T-helper 2 cell (primary cell): ENCODE data around the gene SYT6.

ENCODE experiments used
- DNase-seq, 5 experiments: peaks; one replicate each; pipeline versions ENCODE4 v3.0.0 to v3.0.0-alpha.2; 2012 to 2022

Gene SYT6

GRCh38 chr1:114154146-114154962 is 685 bp upstream of the SYT6 start:
- DNase-seq = no peak

DNA sequence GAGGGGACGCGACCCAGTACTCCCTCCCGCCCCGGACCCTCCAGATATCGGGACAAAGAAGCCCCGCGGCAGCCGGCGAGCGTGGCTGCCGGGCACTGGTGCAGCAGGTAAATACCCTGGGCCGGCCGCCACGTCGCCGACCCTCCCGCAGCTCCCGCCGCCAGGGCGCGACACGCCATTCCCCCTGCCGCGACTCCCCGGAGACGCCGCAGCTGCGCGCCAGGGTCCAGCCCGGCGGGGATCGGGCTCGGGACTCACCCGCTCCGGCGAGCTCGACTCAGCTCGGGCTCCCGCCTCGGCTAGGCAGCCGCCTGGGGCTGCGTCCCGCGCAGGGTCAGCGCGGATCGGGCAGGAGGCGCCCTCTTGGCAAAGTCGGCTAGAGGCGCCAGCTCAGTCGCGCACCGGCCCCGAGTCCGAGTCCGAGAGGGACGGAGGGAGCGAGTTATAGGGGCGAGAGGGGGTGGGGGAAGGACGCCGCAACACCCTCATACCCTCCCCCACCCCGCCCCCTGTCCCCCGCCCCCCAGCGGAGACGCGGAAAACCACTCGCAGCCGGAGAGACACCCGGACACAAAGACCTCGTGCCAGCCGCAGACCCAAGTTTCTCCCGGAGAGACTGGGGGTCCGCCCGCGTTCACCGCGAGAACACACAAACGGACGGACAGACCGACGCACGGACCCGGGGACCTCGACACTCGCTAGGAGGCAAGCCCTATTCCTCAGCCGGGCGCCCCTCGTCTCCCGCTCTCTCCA is 985 bp downstream of the SYT6 start:
- no peak for DNase-seq

DNA sequence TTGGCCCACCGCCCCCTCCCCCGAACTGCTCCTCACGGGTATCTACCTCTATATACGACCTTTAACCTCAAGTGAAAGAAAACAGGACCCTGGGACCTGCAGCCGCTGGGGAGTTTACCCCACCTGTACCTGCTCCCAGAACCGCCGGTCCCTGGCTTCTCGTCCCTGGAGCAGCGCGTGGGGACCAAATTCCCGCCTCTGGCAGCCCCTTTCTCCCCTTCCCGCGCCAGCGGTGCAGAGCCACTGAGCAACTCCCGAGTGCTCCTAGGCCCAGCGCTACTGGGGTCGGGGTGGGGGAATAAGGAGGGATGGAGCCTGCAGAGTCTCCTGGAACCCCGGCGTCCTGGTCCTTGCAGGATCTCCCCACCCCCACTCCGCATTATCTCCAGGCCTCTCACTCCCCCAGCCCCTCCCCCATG is 1.6 kb downstream of the SYT6 start:
- no peak for DNase-seq

DNA sequence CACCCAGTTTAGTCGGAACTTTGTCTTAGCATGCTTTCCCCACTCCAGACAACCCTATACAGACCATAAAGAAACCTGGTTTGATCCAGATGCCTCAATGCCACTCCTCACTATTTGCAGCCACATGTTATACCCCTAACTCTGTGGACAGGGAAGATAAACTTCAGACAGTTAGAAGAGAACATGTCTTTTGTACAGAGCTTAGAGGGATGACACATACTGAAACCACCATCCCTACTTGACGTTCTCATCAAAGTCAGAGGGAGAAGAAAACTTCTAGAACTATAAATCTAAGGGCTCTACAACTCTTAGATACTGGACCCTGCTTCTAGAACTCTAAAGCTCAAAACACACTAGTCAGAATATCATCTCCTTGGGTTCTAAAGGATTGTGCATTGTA is 3.7 kb downstream of the SYT6 start:
- DNase-seq = peak in 1 of 5 experiments; percentile 17

- DNase-seq = no peak
These were observed 4.5 kb downstream of the SYT6 start for GRCh38 chr1:114149211-114149610.

GRCh38 chr1:114145504-114146151 is 8.0 kb downstream of the SYT6 start:
- no peak for DNase-seq

GRCh38 chr1:114144016-114144415 is 9.7 kb downstream of the SYT6 start:
- DNase-seq = no peak

- DNase-seq = no peak
These were observed 14.1 kb downstream of the SYT6 start for GRCh38 chr1:114139540-114139939.

DNA sequence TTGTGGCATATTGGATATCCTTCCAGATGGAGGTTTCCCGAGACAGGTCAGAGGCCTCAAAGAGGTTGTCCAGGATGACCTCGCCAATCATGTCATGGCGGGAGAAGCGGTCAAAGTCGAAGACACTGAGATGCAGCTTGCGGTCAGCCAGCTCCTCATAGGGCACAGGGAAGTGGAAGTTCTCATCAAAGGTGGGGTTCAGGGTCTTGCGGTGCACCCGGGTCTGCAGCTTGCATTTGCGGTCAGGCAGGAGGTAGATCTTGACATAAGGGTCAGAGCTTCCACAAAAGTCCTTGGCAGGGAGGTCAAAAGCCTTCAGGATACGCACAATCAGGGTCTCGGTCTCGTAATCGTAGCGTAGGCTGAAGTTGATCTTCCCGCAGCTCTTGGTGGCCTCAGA is 16.2 kb downstream of the SYT6 start:
- no peak for DNase-seq

DNA sequence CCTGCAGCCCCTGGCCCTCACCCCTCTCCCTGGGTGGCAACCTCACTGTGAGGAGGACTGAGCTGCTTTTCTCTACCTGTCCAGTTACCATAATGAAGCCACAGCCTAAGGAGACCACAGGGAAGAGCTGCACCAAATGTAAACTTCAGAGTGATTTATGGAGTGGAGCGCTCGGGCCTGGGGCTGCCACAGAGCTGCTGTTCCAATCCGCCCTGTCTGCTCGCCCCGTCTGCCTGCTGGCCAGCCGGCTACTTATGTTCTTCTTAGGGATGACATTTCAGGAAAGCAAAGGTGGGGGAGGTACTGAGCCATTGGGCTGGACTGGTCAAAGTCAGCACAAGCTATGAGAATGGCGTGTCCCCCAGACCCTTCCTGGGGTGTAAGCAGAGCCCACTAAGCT is 17.9 kb downstream of the SYT6 start:
- no peak for DNase-seq

DNA sequence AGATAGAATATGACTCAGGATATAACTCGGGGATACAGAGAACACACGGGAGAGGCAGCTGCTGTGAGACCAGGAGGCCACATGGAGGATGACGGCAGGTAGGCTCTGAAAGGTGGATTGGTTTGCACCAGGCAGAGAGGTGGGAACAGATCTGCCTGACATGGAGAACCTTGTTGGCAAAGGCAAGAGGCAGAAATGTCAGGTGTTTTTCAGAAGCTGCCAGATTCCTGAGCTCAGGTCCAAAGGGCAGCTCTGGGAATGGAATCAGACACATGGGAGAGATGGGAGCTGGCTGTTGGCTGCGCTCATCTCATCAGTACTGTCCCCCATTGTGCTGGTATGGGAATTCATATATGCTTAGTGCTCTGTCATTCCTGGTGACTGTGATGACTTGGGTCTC is 19.2 kb downstream of the SYT6 start:
- DNase-seq = no peak

- no peak for DNase-seq
These were observed 20.5 kb downstream of the SYT6 start for GRCh38 chr1:114133129-114133528.

GRCh38 chr1:114131526-114132220 is 22.0 kb downstream of the SYT6 start:
- no peak for DNase-seq

DNA sequence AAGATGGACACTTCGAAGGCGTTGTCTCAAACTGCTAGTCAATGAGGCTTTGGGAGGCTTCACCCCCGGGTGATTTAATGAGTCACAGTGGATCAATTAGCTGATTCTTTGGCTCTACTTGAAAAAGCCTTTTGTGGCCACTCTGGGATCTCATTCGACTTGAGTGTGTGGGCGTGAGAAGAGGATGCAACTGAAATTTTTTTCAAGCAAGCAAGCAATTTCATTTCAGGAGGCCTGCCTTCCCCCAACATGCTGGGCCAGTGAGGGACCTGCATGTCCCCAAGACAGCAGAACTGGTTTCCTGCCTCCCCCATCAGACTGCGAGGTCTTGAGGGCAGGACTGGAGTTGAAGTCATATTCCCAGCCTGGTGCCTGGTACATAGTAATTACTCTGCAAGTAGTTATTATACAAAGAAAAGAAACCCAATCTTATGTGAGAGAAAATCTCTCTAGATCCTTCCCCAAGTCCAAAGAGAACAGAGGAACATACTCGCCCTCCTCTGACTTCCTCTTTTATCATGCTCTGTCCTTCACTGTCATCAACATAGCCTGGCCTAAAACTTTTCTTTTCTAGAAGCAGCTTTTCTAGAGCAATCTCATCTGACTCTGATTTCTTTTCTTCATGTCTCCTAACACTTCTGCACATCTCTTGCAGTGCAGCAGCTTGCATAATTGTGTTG is 22.7 kb downstream of the SYT6 start:
- no peak for DNase-seq

GRCh38 chr1:114130213-114130612 is 23.5 kb downstream of the SYT6 start:
- DNase-seq = no peak

- no peak for DNase-seq
These were observed 25.4 kb downstream of the SYT6 start for GRCh38 chr1:114128293-114128692.

DNA sequence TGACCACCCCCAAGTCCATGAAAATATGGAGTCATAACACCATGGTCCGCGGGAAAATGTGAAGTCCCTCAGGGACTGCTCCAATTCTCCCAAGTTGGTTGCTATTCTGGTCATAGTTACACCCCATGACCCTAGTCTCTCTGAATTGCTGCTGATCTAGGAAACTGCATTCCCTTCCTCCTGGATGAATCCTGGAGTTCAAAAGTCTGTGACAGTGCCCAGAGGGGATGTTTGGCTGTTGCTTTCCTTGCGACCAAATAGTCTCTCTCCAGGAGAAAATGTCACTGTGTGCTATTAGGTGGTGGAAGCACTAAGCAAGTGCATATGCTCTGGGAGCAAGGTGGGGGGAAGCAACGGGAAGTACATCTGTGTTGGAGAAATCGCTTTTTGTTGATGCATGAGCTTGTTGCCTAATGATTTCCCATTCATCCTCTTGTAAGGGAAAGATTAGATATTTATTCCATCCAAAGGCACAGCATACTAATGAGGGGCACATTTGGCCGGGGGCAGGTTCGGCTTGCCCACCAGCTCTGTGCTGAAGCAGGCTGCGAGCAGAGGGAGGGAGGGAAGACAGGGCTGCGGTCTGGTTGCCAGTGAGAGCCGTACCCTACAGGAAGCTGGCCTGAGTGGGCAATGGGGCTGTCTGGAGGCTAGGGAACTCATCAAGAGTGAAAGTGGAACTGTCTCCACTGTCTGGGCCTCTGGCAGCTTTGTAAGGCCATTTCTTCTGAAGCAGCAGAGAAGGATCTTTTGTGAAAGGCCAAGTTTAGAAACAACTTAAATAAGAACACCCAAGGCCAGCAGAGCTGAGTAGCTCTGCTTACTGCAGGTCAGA is 27.2 kb downstream of the SYT6 start:
- DNase-seq = no peak

DNA sequence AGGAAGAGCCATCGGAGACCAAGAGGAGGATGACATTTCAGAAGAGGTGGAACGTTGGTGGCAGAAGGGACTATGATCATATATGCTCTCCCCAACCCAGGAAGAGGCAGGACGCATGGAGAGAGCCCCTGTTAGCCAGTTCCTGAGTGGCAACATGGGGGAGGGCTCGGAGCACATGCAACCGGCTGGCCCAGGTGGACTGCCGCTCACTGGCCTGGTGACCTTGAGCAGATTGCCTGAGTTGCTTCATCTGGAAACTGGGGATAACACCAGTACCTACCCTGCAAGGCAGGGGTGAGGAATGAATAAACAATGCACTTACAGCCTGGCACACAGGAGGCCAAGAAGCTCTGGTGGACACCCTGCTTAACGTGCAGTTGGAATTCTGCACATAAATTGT is 29.0 kb downstream of the SYT6 start:
- no peak for DNase-seq

DNA sequence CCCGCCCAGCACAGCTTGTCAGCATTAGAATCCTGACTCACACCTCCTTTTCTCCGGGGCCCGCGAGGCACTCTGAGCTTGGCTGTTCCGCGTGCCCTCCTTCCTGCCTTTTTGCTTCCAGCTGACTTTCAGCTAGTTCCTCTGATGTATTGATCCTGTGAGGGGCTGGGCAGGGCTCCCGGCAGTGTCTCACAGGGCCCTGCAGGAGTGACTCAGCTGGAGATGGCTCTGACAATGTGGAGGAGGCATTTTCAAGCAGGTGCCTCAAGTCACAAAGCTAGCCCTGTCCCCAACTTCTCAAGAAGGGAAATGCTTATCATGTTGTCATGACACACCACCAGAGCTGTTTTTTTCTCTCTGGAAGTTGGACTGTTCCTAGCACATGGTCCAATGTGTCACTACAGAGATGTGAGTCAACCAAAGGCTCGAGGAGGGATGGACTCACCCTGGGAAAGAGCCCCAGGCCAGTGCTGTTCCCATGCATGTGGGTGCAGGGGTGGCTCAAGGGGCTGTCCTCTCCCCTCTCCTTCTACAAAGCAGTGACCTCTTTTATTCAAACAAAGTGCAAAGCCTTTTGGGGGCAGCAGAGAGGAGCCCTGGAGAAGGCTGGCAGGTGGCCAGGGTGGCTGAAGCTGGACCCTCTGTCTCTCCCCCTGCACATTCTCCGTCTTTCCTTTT is 30.6 kb downstream of the SYT6 start:
- no peak for DNase-seq

- DNase-seq = no peak
These were observed 35.2 kb downstream of the SYT6 start for GRCh38 chr1:114118351-114118990.
